HAP-1 (cell line): ENCODE data around the gene PRIMA1.

ENCODE experiments used
- DNase-seq, 2 experiments: peaks; one replicate each; pipeline ENCODE4 v3.0.0-alpha.2; 2016 to 2020; ENCODE audit warnings: low spot score in 2 of 2
- H3K27me3 ChIP-seq: fragments of 250-450 bp; sonication (Bioruptor Pico); 2 replicates; pipeline ENCODE4 v1.5.1; 2020; ENCODE audit warnings: low read depth, mild to moderate bottlenecking, moderate library complexity
- H3K36me3 ChIP-seq: fragments of 250-450 bp; sonication (Bioruptor Pico); replicated peaks from 2 replicates; pipeline ENCODE4 v1.5.1; 2020; ENCODE audit warnings: mild to moderate bottlenecking
- H3K4me1 ChIP-seq: fragments of 250-450 bp; sonication (Bioruptor Pico); 2 replicates; pipeline ENCODE4 v1.5.1; 2020; ENCODE audit warnings: mild to moderate bottlenecking
- H3K4me3 ChIP-seq: fragments of 250-450 bp; sonication (Bioruptor Pico); 2 replicates; pipeline ENCODE4 v1.5.1; 2020; ENCODE audit warnings: mild to moderate bottlenecking, moderate library complexity
- H3K9me3 ChIP-seq: fragments of 250-450 bp; sonication (Bioruptor Pico); 2 replicates; pipeline ENCODE4 v1.5.1; 2020; ENCODE audit warnings: mild to moderate bottlenecking, moderate library complexity
- in situ Hi-C: fragments of 300-500 bp; cut with MboI; formaldehyde crosslinking; loops from 3 replicates; pipeline ENCODE4 v1.14.3; 2020; ENCODE audit warnings: low sequenced_read_pairs, inconsistent platforms, mixed read lengths

Gene PRIMA1

GRCh38 chr14:93759719-93760307, 28.5 kb downstream of the PRIMA1 start:
- Histone ChIP-seq H3K9me3 (no peaks in the 10 kb centered on the region), H3K36me3 (no peaks in the 10 kb centered on the region), H3K4me1 (no peaks in the 10 kb centered on the region), H3K27me3 (no peaks in the 10 kb centered on the region), H3K4me3 (no peak overlapping the region)
- no peak for DNase-seq
- in situ Hi-C loops = no loop called here

- Histone ChIP-seq H3K4me3 (no peak overlapping the region), H3K27me3 (no peaks in the 10 kb centered on the region), H3K36me3 (no peaks in the 10 kb centered on the region), H3K9me3 (no peaks in the 10 kb centered on the region), H3K4me1 (no peaks in the 10 kb centered on the region)
- DNase-seq = no peak
- in situ Hi-C loops = no loop called here
These were observed 31.1 kb downstream of the PRIMA1 start for GRCh38 chr14:93757206-93757605.

GRCh38 chr14:93753647-93754046, 34.6 kb downstream of the PRIMA1 start:
- Histone ChIP-seq H3K9me3 (no peaks in the 10 kb centered on the region), H3K36me3 (no peaks in the 10 kb centered on the region), H3K4me1 (no peaks in the 10 kb centered on the region), H3K27me3 (no peaks in the 10 kb centered on the region), H3K4me3 (no peak overlapping the region)
- DNase-seq = no peak
- in situ Hi-C loops = no loop called here

- in situ Hi-C loops = no loop called here
- Histone ChIP-seq H3K9me3 (no peaks in the 10 kb centered on the region), H3K4me1 (no peaks in the 10 kb centered on the region), H3K36me3 (no peaks in the 10 kb centered on the region), H3K27me3 (no peaks in the 10 kb centered on the region), H3K4me3 (no peak overlapping the region)
- no peak for DNase-seq
These were observed 35.2 kb downstream of the PRIMA1 start for GRCh38 chr14:93752980-93753561.

- in situ Hi-C loops = no loop called here
- Histone ChIP-seq H3K36me3 (no peaks in the 10 kb centered on the region), H3K4me1 (no peaks in the 10 kb centered on the region), H3K4me3 (no peak overlapping the region), H3K9me3 (no peaks in the 10 kb centered on the region), H3K27me3 (no peaks in the 10 kb centered on the region)
- no peak for DNase-seq
These were observed 36.2 kb downstream of the PRIMA1 start for GRCh38 chr14:93751946-93752655.

- Histone ChIP-seq H3K4me3 (no peak overlapping the region), H3K9me3 (no peaks in the 10 kb centered on the region), H3K36me3 (no peaks in the 10 kb centered on the region), H3K4me1 (no peaks in the 10 kb centered on the region), H3K27me3 (no peaks in the 10 kb centered on the region)
- in situ Hi-C loops = no loop called here
- DNase-seq = no peak
These were observed 39.2 kb downstream of the PRIMA1 start for GRCh38 chr14:93749076-93749420.

GRCh38 chr14:93748208-93749075, 39.8 kb downstream of the PRIMA1 start:
- in situ Hi-C loops = no loop called here
- Histone ChIP-seq H3K9me3 (no peaks in the 10 kb centered on the region), H3K36me3 (no peaks in the 10 kb centered on the region), H3K27me3 (no peaks in the 10 kb centered on the region), H3K4me1 (no peaks in the 10 kb centered on the region), H3K4me3 (no peak overlapping the region)
- DNase-seq = no peak

GRCh38 chr14:93747560-93747959, 40.7 kb downstream of the PRIMA1 start:
- Histone ChIP-seq H3K9me3 (no peaks in the 10 kb centered on the region), H3K4me1 (no peaks in the 10 kb centered on the region)

GRCh38 chr14:93747102-93747501, 41.2 kb downstream of the PRIMA1 start:
- Histone ChIP-seq H3K9me3 (no peaks in the 10 kb centered on the region), H3K4me1 (no peaks in the 10 kb centered on the region), H3K36me3 (no peaks in the 10 kb centered on the region), H3K27me3 (no peaks in the 10 kb centered on the region), H3K4me3 (no peak overlapping the region)
- in situ Hi-C loops = no loop called here
- DNase-seq = no peak

More at GRCh38 chr14:93747560-93747959, 40.7 kb downstream of the PRIMA1 start:
- in situ Hi-C loops = no loop called here
- Histone ChIP-seq H3K4me3 (no peak overlapping the region), H3K36me3 (no peaks in the 10 kb centered on the region), H3K27me3 (no peaks in the 10 kb centered on the region)
- no peak for DNase-seq

GRCh38 chr14:93745603-93746273, 42.5 kb downstream of the PRIMA1 start:
- Histone ChIP-seq H3K4me1 (no peaks in the 10 kb centered on the region), H3K27me3 (no peaks in the 10 kb centered on the region), H3K4me3 (no peak overlapping the region), H3K9me3 (no peaks in the 10 kb centered on the region), H3K36me3 (no peaks in the 10 kb centered on the region)
- in situ Hi-C loops = no loop called here
- DNase-seq = no peak

- in situ Hi-C loops = no loop called here
- Histone ChIP-seq H3K27me3 (no peaks in the 10 kb centered on the region), H3K36me3 (no peaks in the 10 kb centered on the region), H3K9me3 (no peaks in the 10 kb centered on the region), H3K4me3 (no peak overlapping the region), H3K4me1 (no peaks in the 10 kb centered on the region)
- DNase-seq = no peak
These were observed 43.4 kb downstream of the PRIMA1 start for GRCh38 chr14:93744876-93745275.

GRCh38 chr14:93744176-93744575, 44.1 kb downstream of the PRIMA1 start:
- H3K4me3 ChIP-seq = no peak overlapping the region
- DNase-seq = no peak
- H3K36me3 ChIP-seq = no peaks in the 10 kb centered on the region
- no peaks in the 10 kb centered on the region for H3K27me3 ChIP-seq
- H3K9me3 ChIP-seq = no peaks in the 10 kb centered on the region
- in situ Hi-C loops = no loop called here
- H3K4me1 ChIP-seq = no peaks in the 10 kb centered on the region

GRCh38 chr14:93743270-93744060, 44.8 kb downstream of the PRIMA1 start:
- no peaks in the 10 kb centered on the region for H3K36me3 ChIP-seq
- H3K4me3 ChIP-seq = no peak overlapping the region
- no peaks in the 10 kb centered on the region for H3K4me1 ChIP-seq
- DNase-seq = no peak
- in situ Hi-C loops = no loop called here
- no peaks in the 10 kb centered on the region for H3K27me3 ChIP-seq
- H3K9me3 ChIP-seq = no peaks in the 10 kb centered on the region
